Osteocyte (in vitro differentiated cells): ENCODE data around the gene CYTH3. TPM values are rescaled to one million over a fixed set of nuclear protein-coding genes. Genes with fewer than 3 reads are reported as not detected.

Experiments
- DNase-seq: peaks from one replicate; pipeline ENCODE4 v3.0.0; 2021; ENCODE audit warnings: mixed read lengths; ENCODE audit not compliant: unreplicated experiment; ENCODE audit errors: extremely low spot score
- H3K27ac Mint-ChIP-seq: one replicate; pipeline ENCODE4 v1.8.0; 2021; ENCODE audit warnings: mild to moderate bottlenecking, mixed read lengths; ENCODE audit not compliant: unreplicated experiment
- H3K27me3 Mint-ChIP-seq: one replicate; pipeline ENCODE4 v1.8.0; 2021; ENCODE audit warnings: mixed read lengths; ENCODE audit not compliant: unreplicated experiment
- H3K36me3 Mint-ChIP-seq: one replicate; pipeline ENCODE4 v1.8.0; 2021; ENCODE audit warnings: mixed read lengths; ENCODE audit not compliant: unreplicated experiment
- H3K4me1 Mint-ChIP-seq: one replicate; pipeline ENCODE4 v1.8.0; 2021; ENCODE audit warnings: mixed read lengths; ENCODE audit not compliant: unreplicated experiment
- H3K4me3 Mint-ChIP-seq: one replicate; pipeline ENCODE4 v1.8.0; 2021; ENCODE audit warnings: mild to moderate bottlenecking, moderate library complexity, mixed read lengths; ENCODE audit not compliant: unreplicated experiment
- H3K9me3 Mint-ChIP-seq: one replicate; pipeline ENCODE4 v1.8.0; 2021; ENCODE audit warnings: mixed read lengths; ENCODE audit not compliant: unreplicated experiment
- total RNA-seq: library from RNA; stranded (reverse); gene quantifications from 2 replicates; pipeline ENCODE4 v1.2.1, GENCODE V29; 2021
- TF ChIP-seq, protein P1 (sequence below): fragments of 200-600 bp; sonication (generic); IDR thresholded peaks from 2 replicates; pipeline ENCODE4 v1.5.0; 2021; ENCODE audit warnings: antibody characterized with exemption, mild to moderate bottlenecking, moderate library complexity

Gene CYTH3
- total RNA-seq, 1 donor from 2014 or later, result 63.9 TPM

DNA sequence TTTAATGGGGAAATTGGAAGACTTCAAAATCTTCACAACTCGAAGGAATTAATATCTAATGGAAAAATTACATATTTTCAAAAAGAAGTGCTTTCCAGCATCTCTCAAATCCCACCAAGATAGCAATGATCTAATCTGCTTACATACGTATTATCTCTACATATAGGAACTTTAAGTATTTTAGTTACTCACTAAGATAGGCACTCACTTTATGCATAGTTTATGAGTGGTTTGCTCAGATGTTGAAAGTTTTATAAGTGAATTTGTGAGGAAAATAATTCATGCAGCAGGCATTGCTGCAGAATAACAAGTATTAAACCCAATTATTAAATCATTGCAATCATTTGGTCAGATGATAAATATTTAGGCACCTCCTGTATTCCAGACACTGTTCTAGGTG is 2.3 kb upstream of the CYTH3 start:
- DNase-seq, result no peak

DNA sequence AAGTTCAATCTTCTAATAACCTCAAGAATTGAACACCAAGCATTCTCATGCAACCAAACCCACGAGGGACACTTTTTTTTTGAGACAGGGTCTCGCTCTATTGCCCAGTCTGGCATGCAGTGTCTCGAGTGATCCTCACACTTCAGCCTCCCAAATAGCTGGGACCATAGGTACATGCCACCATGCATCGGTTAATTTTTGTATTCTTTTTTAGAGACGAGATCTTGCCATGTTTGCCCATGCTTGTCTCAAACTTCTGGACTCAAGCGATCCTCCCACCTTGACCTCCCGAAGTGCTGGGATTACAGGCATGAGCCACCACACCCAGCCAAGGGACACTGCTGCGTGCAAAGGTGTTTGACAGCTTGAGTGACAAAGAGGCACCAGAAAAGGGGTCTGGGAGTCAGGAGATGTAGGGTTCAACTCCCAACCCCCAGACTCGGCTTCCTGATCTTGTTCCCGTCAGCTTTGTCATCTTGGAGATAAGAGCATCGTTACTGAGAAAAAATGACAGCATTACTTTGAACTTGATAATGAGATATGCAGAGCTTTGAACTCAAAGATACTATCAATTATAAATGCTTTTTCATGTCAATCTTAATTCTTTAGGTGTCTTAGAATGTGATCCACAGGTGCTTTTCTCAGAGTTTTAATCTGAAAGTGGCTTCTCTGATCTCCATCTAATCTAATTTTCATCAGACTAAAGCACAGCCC is 1.6 kb upstream of the CYTH3 start:
- no peak overlapping the region for H3K27ac Mint-ChIP-seq
- H3K4me1 Mint-ChIP-seq, result peaks cover 47% of the 10 kb centered on the region

More for the DNA sequence above, 2.3 kb upstream of the CYTH3 start:
- Mint-ChIP-seq H3K4me1 (peaks cover 44% of the 10 kb centered on the region), H3K36me3 (no peaks in the 10 kb centered on the region), H3K4me3 (no peak overlapping the region), H3K9me3 (no peaks in the 10 kb centered on the region), H3K27me3 (no peaks in the 10 kb centered on the region), H3K27ac (no peak overlapping the region)
- TF ChIP-seq, protein P1, sequence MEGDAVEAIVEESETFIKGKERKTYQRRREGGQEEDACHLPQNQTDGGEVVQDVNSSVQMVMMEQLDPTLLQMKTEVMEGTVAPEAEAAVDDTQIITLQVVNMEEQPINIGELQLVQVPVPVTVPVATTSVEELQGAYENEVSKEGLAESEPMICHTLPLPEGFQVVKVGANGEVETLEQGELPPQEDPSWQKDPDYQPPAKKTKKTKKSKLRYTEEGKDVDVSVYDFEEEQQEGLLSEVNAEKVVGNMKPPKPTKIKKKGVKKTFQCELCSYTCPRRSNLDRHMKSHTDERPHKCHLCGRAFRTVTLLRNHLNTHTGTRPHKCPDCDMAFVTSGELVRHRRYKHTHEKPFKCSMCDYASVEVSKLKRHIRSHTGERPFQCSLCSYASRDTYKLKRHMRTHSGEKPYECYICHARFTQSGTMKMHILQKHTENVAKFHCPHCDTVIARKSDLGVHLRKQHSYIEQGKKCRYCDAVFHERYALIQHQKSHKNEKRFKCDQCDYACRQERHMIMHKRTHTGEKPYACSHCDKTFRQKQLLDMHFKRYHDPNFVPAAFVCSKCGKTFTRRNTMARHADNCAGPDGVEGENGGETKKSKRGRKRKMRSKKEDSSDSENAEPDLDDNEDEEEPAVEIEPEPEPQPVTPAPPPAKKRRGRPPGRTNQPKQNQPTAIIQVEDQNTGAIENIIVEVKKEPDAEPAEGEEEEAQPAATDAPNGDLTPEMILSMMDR, result no peak

DNA sequence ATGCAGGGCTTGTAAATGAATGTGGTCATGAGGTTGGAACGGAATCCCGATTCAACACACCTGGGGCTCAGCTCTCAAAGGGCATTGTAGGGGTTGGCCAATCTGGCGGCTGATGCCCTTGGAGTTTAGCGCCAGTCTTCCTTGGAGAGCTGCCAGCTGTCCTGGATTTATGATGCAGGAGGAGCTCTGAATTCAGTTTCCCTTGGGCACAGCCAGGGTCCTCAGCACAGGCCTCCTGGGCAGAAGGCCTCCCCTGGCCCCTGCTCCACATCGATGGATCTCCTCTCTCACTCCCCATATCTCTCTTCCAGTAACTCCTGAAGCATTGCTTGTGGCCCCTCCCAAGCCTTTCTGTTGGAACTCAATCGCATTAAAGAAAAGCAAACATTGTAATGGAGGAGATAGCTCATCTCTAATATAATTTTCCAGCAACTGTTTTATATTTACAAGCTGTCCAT is 985 bp upstream of the CYTH3 start:
- Mint-ChIP-seq H3K9me3 (no peaks in the 10 kb centered on the region), H3K4me3 (peak overlapping the region; percentile 74), H3K27me3 (no peaks in the 10 kb centered on the region), H3K4me1 (peaks cover 53% of the 10 kb centered on the region), H3K36me3 (no peaks in the 10 kb centered on the region), H3K27ac (no peak overlapping the region)
- DNase-seq, result no peak
- TF ChIP-seq, protein P1, result no peak

More for the DNA sequence above, 1.6 kb upstream of the CYTH3 start:
- H3K9me3 Mint-ChIP-seq, result no peaks in the 10 kb centered on the region
- no peaks in the 10 kb centered on the region for H3K27me3 Mint-ChIP-seq
- H3K36me3 Mint-ChIP-seq, result no peaks in the 10 kb centered on the region
- DNase-seq, result no peak
- no peak overlapping the region for H3K4me3 Mint-ChIP-seq
- TF ChIP-seq, protein P1, result no peak

DNA sequence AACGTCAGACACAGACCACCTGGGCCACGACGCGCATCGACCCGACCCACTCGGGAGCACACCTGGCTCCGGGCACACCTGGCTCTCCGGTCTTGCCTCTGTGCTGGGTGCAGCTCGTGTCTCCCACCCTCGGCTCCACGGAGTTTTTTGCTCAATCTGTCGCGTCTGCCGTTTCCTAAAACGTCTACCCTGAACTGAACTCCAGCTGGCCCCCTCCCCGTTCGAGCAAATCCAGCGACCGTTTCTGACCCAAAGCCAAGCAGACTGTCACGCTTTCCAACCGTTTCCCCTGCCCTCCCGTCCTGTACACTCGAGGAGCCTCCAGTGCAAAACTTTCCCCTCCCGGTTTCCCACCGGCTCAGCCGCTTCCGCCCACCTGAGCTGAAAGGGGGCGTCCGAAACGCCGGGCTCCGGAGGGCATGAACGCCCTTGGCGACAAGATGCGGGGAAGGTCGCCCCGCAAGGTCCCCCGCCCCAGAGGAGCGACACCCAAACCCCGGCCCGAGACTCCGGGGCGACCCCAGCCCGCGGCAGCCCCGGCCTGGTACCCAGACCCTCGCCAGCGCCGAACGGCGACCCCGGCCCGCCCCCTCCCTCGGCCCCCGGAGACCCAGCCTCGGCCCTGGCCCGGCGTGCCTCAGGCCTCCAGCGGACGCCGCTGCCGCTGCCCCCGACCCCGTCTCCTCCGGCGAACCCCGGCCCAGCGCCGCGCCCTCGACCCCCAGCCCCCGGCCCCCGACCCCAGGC is 557 bp downstream of the CYTH3 start:
- DNase-seq, result no peak
- H3K27ac Mint-ChIP-seq, result peak overlapping the region; percentile 93

More for the DNA sequence above, 557 bp downstream of the CYTH3 start:
- TF ChIP-seq, protein P1, result no peak
- H3K4me1 Mint-ChIP-seq, result peaks cover 55% of the 10 kb centered on the region
- no peaks in the 10 kb centered on the region for H3K27me3 Mint-ChIP-seq
- peak overlapping the region; percentile 85 for H3K4me3 Mint-ChIP-seq
- H3K36me3 Mint-ChIP-seq, result no peaks in the 10 kb centered on the region
- H3K9me3 Mint-ChIP-seq, result no peaks in the 10 kb centered on the region
